SU-DHL-6 (cell line): ENCODE data around the gene PALS2.

Experiments
- EZH2phosphoT487 ChIP-seq: fragments of 200-600 bp; sonication (generic), shearing (Covaris generic); conservative IDR thresholded peaks from 2 replicates; pipeline ENCODE4 v1.6.1; 2018; ENCODE audit warnings: mild to moderate bottlenecking, antibody characterized with exemption, low read length, moderate library complexity, mixed read lengths
- TF ChIP-seq, protein P1 (sequence below): fragments of 200-600 bp; sonication (generic); IDR thresholded peaks from one replicate; pipeline ENCODE4 v1.5.1; 2017; ENCODE audit warnings: antibody characterized with exemption, mild to moderate bottlenecking, low read length, moderate library complexity; ENCODE audit not compliant: insufficient read depth, poor library complexity, severe bottlenecking

DNA sequence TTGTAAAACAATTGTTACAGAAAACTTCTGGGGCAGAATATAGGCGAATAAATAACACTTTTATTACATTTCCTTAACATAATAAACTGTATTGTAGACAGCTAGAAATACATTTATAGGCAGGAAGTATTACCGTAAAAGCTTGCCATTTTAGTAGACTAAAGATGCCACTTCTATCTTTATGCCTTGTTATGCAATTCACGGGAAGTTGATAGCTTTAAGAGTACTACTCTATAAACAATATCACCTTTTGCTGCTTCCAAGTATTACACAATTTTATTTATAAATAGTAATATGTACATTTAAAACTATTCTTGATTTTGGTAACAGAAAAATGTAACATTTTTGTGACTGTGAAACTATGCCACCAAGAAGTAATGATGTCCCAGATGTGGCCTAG, 37.9 kb downstream of the PALS2 start:
- TF ChIP-seq, protein P1, sequence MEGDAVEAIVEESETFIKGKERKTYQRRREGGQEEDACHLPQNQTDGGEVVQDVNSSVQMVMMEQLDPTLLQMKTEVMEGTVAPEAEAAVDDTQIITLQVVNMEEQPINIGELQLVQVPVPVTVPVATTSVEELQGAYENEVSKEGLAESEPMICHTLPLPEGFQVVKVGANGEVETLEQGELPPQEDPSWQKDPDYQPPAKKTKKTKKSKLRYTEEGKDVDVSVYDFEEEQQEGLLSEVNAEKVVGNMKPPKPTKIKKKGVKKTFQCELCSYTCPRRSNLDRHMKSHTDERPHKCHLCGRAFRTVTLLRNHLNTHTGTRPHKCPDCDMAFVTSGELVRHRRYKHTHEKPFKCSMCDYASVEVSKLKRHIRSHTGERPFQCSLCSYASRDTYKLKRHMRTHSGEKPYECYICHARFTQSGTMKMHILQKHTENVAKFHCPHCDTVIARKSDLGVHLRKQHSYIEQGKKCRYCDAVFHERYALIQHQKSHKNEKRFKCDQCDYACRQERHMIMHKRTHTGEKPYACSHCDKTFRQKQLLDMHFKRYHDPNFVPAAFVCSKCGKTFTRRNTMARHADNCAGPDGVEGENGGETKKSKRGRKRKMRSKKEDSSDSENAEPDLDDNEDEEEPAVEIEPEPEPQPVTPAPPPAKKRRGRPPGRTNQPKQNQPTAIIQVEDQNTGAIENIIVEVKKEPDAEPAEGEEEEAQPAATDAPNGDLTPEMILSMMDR, result no peak
- TF ChIP-seq EZH2phosphoT487, result no peak
